HS-5 (cell line): ENCODE data around the gene NR2E3.
"Not testable (repeated sequence)": the region's sequence is repeated elsewhere in the genome, so short reads cannot be mapped to it uniquely, and the experiment has no call there.

Experiments
- DNase-seq: peaks from one replicate; pipeline ENCODE4 v3.0.0-alpha.2; 2012; ENCODE audit warnings: low read depth

The NR2E3 gene

GRCh38 chr15:71815301-71815700 lies 4.9 kb downstream of the NR2E3 start:
- DNase-seq, result no peak

DNA sequence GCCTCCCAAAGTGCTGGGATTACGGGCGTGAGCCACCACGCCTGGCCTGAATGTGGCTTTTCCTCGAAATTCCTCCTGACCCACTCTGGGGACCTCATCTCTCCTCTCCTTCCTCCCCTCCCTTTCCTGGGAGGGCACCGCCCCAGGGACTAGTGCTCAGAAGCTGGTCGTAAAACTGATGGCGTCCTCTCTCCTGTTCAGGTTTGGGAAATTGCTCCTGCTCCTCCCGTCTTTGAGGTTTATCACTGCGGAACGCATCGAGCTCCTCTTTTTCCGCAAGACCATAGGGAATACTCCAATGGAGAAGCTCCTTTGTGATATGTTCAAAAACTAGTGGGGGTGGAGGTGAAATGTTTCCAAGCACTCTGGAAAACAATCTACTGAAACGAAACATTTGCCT lies 7.0 kb downstream of the NR2E3 start:
- no peak for DNase-seq

DNA sequence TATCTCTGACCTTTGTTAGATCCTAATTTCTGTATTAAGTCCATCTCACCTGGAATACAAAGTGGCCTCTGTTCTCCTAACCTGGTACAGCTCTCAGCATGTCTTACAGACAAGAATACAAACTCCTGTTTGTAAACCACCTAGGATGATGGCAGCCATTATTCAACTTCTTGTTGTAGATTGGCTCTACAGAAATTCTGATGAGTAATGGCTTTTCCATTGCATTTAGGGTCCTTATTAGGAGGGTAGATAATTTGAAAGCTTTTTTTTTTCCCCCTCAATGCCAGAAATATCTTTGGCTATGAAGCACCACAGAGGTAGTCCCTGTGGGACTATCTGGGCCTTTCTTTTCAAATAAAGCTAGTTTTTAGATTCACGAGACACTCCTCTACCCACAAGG lies 9.8 kb downstream of the NR2E3 start:
- no peak for DNase-seq

DNA sequence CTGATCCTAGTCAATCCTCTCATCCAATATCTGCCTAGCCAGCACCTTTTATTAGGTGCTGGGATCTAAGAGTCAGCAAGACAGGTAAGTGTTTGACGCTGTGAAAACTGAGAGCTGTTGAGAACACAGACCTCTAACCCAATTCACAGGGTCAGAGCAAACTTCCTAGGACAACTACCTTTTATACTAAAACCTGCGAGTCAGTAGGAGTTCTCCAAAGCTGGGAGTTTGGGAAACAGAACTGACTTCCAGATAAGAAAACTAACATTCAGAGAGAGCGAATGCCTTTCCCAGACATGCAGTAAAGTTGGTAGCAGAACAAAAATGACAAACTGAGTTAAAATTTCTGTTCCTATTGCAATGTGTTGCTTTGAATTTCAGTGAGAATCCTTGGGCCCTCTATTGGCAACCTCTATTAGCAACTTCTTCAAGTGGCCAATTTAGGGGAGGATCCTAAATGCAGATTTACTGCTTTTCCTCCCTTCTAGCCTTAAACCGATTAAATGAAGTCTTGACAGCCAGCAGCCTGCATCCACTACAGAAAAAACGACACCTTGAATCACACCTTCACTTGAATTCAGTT lies 11.3 kb downstream of the NR2E3 start:
- no peak for DNase-seq

DNA sequence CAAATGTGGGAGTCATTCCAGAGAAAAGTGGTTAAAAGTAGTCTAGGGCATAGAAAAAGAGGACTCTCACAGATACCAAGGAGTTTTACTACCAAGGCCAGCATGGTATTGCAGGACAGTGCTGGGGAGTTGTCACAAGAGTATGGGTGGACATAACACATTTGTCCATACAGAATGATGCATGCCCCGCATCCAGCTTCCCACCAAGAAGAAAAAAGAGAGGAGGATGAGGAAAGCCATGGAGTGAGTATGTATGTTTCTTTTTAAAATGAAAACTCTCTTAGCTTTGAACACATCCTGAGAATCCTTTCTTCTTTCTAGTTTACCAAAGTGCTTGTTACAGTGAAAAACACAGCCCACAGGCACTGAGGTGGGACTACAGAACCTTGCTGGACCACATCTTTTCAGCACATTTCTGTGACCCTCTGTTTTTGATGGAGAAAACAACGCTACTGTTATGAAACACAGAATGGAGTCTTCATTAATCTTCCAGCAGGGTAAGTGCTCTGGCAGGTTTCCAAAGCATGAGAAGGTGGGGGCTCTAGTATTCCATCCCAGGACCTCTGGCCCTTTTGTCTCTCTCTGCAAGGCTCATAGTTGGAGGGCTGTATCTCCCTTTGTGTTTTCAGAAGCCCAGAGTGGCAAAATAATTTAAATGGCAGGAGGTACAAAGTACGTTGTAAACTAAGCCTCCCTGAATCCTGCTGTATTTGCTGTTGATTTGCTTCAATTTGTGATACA lies 12.7 kb downstream of the NR2E3 start:
- DNase-seq, result no peak

- DNase-seq, result no peak
Measured at GRCh38 chr15:71823801-71824200, 13.4 kb downstream of the NR2E3 start.

- no peak for DNase-seq
Measured at GRCh38 chr15:71825021-71825730, 14.8 kb downstream of the NR2E3 start.

GRCh38 chr15:71826196-71826595 lies 15.8 kb downstream of the NR2E3 start:
- no peak for DNase-seq

DNA sequence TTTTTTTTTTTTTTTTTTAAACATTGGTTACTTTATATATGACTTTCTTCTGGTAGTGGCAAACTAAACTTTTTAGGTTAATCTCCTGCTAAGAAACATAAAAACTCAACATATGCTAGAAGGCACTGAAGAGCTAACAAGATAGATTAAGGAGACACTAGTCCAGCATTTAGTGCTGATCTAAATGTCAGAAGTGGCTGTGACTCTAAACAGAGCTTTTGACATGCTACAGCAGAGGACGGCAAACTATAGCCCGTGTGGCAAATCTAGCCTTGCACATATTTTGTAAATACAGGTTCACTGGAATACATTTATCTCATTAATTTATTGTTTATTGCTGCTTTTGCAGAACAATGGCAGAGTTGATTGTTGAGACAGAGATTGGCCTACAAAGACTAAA lies 20.6 kb downstream of the NR2E3 start:
- DNase-seq, result no peak

DNA sequence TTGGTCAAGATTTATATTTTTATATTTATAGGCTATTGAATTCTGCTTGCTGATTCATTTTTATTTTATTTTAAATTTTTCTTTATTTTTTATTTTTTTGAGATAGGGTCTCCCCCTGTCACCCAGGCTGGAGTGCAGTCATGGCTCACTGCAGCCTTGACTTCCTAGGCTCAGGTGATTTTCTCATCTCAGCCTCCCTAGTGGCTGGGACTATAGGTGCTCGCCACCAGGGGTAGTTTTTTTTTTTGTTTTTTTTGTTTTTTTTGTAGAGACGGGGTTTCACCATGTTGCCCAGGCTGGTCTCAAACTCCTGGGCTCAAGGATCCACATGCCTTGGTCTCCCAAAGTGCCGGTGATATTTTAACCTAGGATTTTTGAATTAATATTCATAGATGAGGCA lies 31.2 kb downstream of the NR2E3 start:
- DNase-seq, result no peak

DNA sequence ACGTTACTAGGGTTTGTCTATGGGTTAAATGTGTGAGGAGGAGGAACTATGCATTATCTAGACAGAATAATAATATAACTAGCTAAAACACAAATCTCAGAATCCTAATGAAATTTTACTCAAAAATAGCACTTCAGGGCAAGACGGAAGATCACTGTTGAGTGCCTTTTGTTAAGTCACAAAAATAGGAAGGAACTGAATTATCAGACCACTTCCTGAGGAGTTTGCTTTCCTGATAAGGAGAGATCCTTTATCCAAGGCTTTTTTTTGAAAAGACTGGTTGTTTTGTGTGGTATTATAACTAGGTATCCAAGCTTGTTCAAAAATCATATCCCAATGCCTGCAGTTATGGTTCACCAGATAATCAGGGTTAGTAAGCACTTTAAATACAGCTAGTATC lies 34.6 kb downstream of the NR2E3 start:
- DNase-seq, result no peak

DNA sequence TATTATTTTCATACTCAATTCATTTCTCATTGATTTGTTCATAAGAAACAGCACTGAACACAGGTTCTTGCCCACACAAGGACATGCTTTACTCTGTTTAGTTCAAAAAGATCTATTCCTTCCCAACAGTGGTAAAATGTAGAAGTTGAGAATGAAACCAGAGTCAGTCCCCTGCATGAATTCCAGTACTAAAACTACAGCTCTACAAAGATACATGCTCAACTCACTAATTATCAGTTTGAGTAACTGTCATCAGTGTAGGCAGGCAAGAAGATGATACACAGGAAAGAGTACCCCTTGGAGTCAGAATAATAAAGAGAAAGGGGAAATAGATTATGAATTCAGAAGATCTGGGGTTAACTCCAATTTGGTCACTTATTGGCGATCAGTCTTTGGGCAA lies 43.2 kb downstream of the NR2E3 start:
- DNase-seq, result no peak

DNA sequence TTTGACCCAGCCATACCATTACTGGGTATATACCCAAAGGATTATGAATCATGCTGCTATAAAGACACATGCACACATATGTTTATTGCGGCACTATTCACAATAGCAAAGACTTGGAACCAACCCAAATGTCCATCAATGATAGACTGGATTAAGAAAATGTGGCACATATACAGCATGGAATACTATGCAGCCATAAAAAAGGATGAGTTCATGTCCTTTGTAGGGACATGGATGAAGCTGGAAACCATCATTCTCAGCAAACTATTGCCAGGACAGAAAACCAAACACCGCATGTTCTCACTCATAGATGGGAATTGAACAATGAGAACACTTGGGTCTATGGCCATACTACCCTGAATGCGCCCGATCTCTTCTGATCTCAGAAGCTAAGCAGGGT lies 47.9 kb downstream of the NR2E3 start:
- not testable (repeated sequence) for DNase-seq
